ENCODE measurements around the gene CYP27C1.

Gene CYP27C1

DNA sequence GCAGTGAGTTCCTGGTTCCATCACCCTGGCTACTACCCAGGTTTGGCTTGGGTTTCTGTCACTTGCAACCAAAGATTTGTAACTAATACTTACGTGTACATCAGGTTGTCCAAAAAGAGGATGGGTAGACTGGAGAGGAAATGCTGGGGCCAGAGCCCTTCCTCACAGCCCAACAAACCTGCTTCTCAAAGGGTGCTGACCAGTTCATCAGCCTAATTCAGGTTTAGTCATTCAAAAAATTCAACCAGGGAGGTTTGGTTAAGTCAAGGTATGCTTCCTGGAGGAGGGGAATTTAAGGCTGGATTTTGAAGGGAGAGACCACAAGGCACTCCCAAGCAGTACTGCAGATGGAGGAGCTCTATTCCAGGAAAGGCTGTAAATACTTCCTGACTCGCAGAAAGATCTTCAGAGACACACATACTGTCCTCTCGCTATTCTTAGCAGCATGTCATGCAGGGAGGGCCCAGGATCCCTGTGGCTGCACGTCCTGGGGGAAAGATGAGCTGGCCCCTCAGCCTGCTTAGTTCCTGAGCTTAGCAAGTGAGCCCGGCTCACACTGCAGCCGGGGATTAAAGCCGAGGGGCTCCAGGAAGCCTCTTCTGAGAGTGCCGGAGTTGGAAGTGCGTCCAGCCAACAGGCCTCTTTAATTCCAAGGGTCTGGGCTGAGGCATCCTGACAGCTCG is 73.1 kb downstream of the CYP27C1 start:
- DNase-seq (ENCODE audit: low read depth): no peak

GRCh38 chr2:127146071-127146725 is 73.9 kb downstream of the CYP27C1 start:
- no peak for DNase-seq (ENCODE audit: low read depth)

DNA sequence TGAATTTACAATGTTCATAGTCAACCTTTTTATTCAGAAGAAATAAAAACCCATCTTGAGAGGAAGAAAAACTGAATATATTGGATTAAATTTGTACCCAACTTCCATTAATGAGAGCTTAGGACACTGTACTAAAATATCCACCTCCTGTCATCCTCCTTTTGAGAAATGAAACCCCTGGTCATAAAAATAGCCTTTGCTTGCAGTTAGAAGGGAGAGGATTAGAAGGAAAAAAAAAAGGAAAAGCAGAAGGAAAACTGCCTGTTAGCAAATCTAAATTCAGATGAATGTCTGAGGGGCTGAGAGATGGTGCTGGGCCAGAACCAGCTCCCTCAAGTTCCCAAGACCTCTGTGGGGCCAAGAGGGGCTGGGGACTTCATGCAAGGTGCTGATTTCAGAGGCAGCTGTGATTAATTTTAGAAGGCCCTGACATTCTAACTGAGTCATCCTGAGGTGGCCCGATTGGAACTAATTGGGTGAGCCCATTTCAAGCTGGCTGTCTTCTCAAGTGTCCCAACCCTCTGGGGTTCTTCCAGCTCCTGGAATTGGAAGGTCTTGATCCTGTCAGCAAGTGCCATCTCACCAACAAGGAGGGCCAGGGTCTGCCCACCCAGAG is 74.7 kb downstream of the CYP27C1 start:
- DNase-seq (ENCODE audit: low read depth): no peak

GRCh38 chr2:127143841-127144782 is 76.0 kb downstream of the CYP27C1 start:
- no peak for DNase-seq (ENCODE audit: low read depth)

- DNase-seq (ENCODE audit: low read depth): no peak
These were observed 77.2 kb downstream of the CYP27C1 start for GRCh38 chr2:127142663-127143630.

- DNase-seq (ENCODE audit: low read depth): no peak
These were observed 79.6 kb downstream of the CYP27C1 start for GRCh38 chr2:127140538-127140937.

- no peak for DNase-seq (ENCODE audit: low read depth)
These were observed 80.3 kb downstream of the CYP27C1 start for GRCh38 chr2:127139766-127140165.

DNA sequence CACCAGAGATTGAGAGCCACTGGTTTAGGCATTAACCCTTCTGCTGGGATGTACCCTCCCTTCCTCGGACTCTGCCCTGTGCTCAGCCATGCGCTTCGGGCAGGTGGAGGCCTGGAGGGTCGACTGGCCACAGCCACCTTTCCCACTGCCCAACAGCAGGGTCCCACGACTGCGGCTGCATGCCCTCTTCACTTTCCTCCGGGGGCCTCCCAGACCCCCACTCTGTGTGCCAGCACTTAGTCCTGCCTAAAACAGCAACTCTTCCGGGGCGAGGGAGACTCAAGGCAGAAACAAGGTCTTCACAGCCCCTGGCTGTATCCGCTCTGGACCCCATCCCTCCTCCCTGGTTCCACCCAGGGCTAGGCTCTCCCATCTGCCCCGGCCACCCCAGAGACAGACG is 81.8 kb downstream of the CYP27C1 start:
- DNase-seq (ENCODE audit: low read depth): no peak

GRCh38 chr2:127137741-127138140 is 82.4 kb downstream of the CYP27C1 start:
- no peak for DNase-seq (ENCODE audit: low read depth)

- DNase-seq (ENCODE audit: low read depth): no peak
These were observed 82.9 kb downstream of the CYP27C1 start for GRCh38 chr2:127137225-127137624.

- no peak for DNase-seq (ENCODE audit: low read depth)
These were observed 85.0 kb downstream of the CYP27C1 start for GRCh38 chr2:127134833-127135830.

- DNase-seq (ENCODE audit: low read depth): no peak
These were observed 85.9 kb downstream of the CYP27C1 start for GRCh38 chr2:127134235-127134634.

All from fibroblast of the conjunctiva (primary cell).